GM12878 (cell line): ENCODE measurements around the gene PTGR1. TPM values are rescaled to one million over a fixed set of nuclear protein-coding genes. Genes with fewer than 3 reads are reported as not detected.

Experiments
- ATF3 ChIP-seq: IDR thresholded peaks from 2 replicates; pipeline ENCODE4 v1.6.1; 2011; ENCODE audit warnings: low read depth, mild to moderate bottlenecking, low read length, moderate library complexity, borderline replicate concordance; ENCODE audit errors: extremely low read depth
- BHLHE40 ChIP-seq, 2 experiments: fragments of 450-650 bp in 1 of 2; IDR thresholded peaks; 2 replicates each; pipeline ENCODE4 v1.6.1; 2011 to 2017; ENCODE audit warnings: low read depth in 2 of 2, borderline replicate concordance in 1 of 2, improper control_type of control experiment in 1 of 2, low read length in 1 of 2, mild to moderate bottlenecking in 1 of 2
- CBX5 ChIP-seq: sonication (generic); IDR thresholded peaks from 2 replicates; pipeline ENCODE4 v1.6.1; 2016; ENCODE audit warnings: low read depth, moderate library complexity, mild to moderate bottlenecking, inconsistent platforms
- CHD4 ChIP-seq: fragments of 200-600 bp; sonication (generic); IDR thresholded peaks from 2 replicates; pipeline ENCODE4 v1.6.1; 2016; ENCODE audit warnings: mild to moderate bottlenecking
- CREM ChIP-seq: IDR thresholded peaks from 2 replicates; pipeline ENCODE4 v1.6.1; 2014; ENCODE audit warnings: antibody characterized with exemption, low read depth
- E4F1 ChIP-seq: fragments of 450-650 bp; IDR thresholded peaks from 2 replicates; pipeline ENCODE4 v1.6.1; 2018; ENCODE audit warnings: borderline replicate concordance, mild to moderate bottlenecking; ENCODE audit not compliant: partially characterized antibody
- HDAC2 ChIP-seq: fragments of 200-600 bp; sonication (generic); IDR thresholded peaks from 2 replicates; pipeline ENCODE4 v1.6.1; 2017
- HSF1 ChIP-seq: fragments of 150-350 bp; IDR thresholded peaks from 2 replicates; pipeline ENCODE4 v1.6.1; 2014; ENCODE audit warnings: mild to moderate bottlenecking, low read depth, low read length
- IKZF1 ChIP-seq: fragments of 450-650 bp; conservative IDR thresholded peaks from 2 replicates; pipeline ENCODE4 v1.6.1; 2017; ENCODE audit warnings: antibody characterized with exemption, mild to moderate bottlenecking
- IRF5 ChIP-seq: fragments of 450-650 bp; IDR thresholded peaks from 2 replicates; pipeline ENCODE4 v1.6.1; 2017; ENCODE audit warnings: borderline replicate concordance
- NFXL1 ChIP-seq: fragments of 450-650 bp; IDR thresholded peaks from 2 replicates; pipeline ENCODE4 v1.6.1; 2017; ENCODE audit warnings: antibody characterized with exemption, mild to moderate bottlenecking, borderline replicate concordance
- SKIL ChIP-seq: fragments of 450-650 bp; IDR thresholded peaks from 2 replicates; pipeline ENCODE4 v1.6.1; 2017; ENCODE audit warnings: mild to moderate bottlenecking, low read depth, inconsistent platforms; ENCODE audit not compliant: poor library complexity, severe bottlenecking
- TARDBP ChIP-seq: IDR thresholded peaks from 2 replicates; pipeline ENCODE4 v1.6.1; 2016; ENCODE audit warnings: borderline replicate concordance
- TBL1XR1 ChIP-seq: IDR thresholded peaks from 2 replicates; pipeline ENCODE4 v1.6.1; 2012; ENCODE audit warnings: low read depth, low read length, improper control_type of control experiment
- ZBED1 ChIP-seq: IDR thresholded peaks from 2 replicates; pipeline ENCODE4 v1.6.1; 2016; ENCODE audit warnings: borderline replicate concordance
- ZBTB11 ChIP-seq: fragments of 450-650 bp; formaldehyde crosslinking; IDR thresholded peaks from 2 replicates; pipeline ENCODE4 v1.5.0; 2022; ENCODE audit warnings: mild to moderate bottlenecking, missing genetic modification characterization
- ZNF217 ChIP-seq: fragments of 450-650 bp; IDR thresholded peaks from 2 replicates; pipeline ENCODE4 v1.6.1; 2017; ENCODE audit warnings: antibody characterized with exemption, mild to moderate bottlenecking
- ZSCAN29 ChIP-seq: fragments of 450-650 bp; IDR thresholded peaks from 2 replicates; pipeline ENCODE4 v1.6.1; 2017; ENCODE audit warnings: mild to moderate bottlenecking, moderate library complexity
- polyA plus RNA-seq, 11 experiments: library from polyadenylated mRNA; depleted of rRNA in 4 of 11; unstranded in 6 of 11; stranded (reverse) in 5 of 11; fragments of >200 nt; fragmentation: Nextera tagmentation in 4 of 11; fragmentation: Illumina TruSeq in 1 of 11; extraction: Ambion mirVana in 4 of 11; extraction: Trizol in 1 of 11; gene quantifications; 1 replicate in 1 of 11; 2 replicates in 10 of 11; pipeline versions ENCODE4 v1.2.1 to v1.2.3, GENCODE V29; 2011 to 2016; ENCODE audit warnings: inconsistent platforms in 2 of 11, missing spikeins in 2 of 11, low read depth in 1 of 11
- total RNA-seq, 4 experiments: library from RNA; depleted of rRNA in 3 of 4; stranded (reverse); fragments of >200 nt in 3 of 4; fragmentation: Illumina TruSeq in 1 of 4; extraction: Trizol in 1 of 4; gene quantifications; 2 replicates each; pipeline versions ENCODE4 v1.2.1 to v1.2.3, GENCODE V29; 2013 to 2021

The PTGR1 gene
- total and polyA plus RNA-seq, 10 of the 15 experiments (the other 5 are each of a cell fraction or from before 2014, with no cell fraction given): 0.12 to 6.3 (median 2.8) TPM

- TF ChIP-seq ZBTB11 (CRISPR knock-in tag): no peak
- no peak for TF ChIP-seq TBL1XR1
- no peak for TF ChIP-seq TARDBP
- TF ChIP-seq ATF3: no peak
- peak; percentile 43; the same call in 1 of the 2 replicates for TF ChIP-seq NFXL1
- no peak for TF ChIP-seq SKIL
- peak; percentile 76 for TF ChIP-seq ZNF217
- TF ChIP-seq CBX5: no peak
- TF ChIP-seq HSF1: no peak
- no peak for TF ChIP-seq HDAC2
- no peak for TF ChIP-seq E4F1
- TF ChIP-seq ZBED1: no peak; the same call in 1 of the 2 replicates
- no peak for TF ChIP-seq CHD4
- peak; percentile 92 for TF ChIP-seq CREM
- TF ChIP-seq ZSCAN29: no peak
- peak; percentile 86 for TF ChIP-seq IKZF1
- TF ChIP-seq IRF5: no peak
- TF ChIP-seq BHLHE40 (IDR thresholded peaks at IDR 0.05; ENCODE audit: borderline replicate concordance in 1 of 2, low read depth in 2 of 2, low read length in 1 of 2): peak; percentile 52 to 57; a peak in 2 of 4 replicates
Measured at GRCh38 chr9:111631214-111631971, 31.9 kb upstream of the PTGR1 start, which contains the start of gene DNAJC25 (continued).
